T-helper 22 cell (primary cell): ENCODE measurements around the gene MAP3K1.
"Not testable (repeated sequence)": the region's sequence is repeated elsewhere in the genome, so short reads cannot be mapped to it uniquely, and the experiment has no call there.

Source experiments
- DNase-seq: peaks from one replicate; pipeline ENCODE4 v3.0.0-alpha.2; 2020; ENCODE audit warnings: low read depth

MAP3K1 gene

GRCh38 chr5:56816546-56817081 is 1.3 kb downstream of the MAP3K1 start:
- DNase-seq, result peak; percentile 56

GRCh38 chr5:56817263-56818014 is 2.1 kb downstream of the MAP3K1 start:
- DNase-seq, result no peak

- no peak for DNase-seq
These were observed 3.2 kb downstream of the MAP3K1 start for GRCh38 chr5:56818450-56819037.

GRCh38 chr5:56819060-56819881 is 3.9 kb downstream of the MAP3K1 start:
- no peak for DNase-seq

GRCh38 chr5:56821868-56822267 is 6.5 kb downstream of the MAP3K1 start:
- not testable (repeated sequence) for DNase-seq

- no peak for DNase-seq
These were observed 7.6 kb downstream of the MAP3K1 start for GRCh38 chr5:56822981-56823380.

- no peak for DNase-seq
These were observed 8.7 kb downstream of the MAP3K1 start for GRCh38 chr5:56824019-56824418.

GRCh38 chr5:56825222-56825824 is 10.0 kb downstream of the MAP3K1 start:
- DNase-seq, result no peak

GRCh38 chr5:56827049-56827448 is 11.7 kb downstream of the MAP3K1 start:
- DNase-seq, result no peak

GRCh38 chr5:56827924-56828323 is 12.6 kb downstream of the MAP3K1 start:
- DNase-seq, result no peak

- DNase-seq, result peak; percentile 76
These were observed 14.0 kb downstream of the MAP3K1 start for GRCh38 chr5:56829137-56829908.

- no peak for DNase-seq
These were observed 16.4 kb downstream of the MAP3K1 start for GRCh38 chr5:56831773-56832172.

- no peak for DNase-seq
These were observed 18.0 kb downstream of the MAP3K1 start for GRCh38 chr5:56833325-56833724.

GRCh38 chr5:56837381-56837780 is 22.0 kb downstream of the MAP3K1 start:
- DNase-seq, result no peak

- no peak for DNase-seq
These were observed 22.6 kb downstream of the MAP3K1 start for GRCh38 chr5:56837956-56838355.

GRCh38 chr5:56838409-56839039 is 23.2 kb downstream of the MAP3K1 start:
- DNase-seq, result no peak

GRCh38 chr5:56839062-56839461 is 23.7 kb downstream of the MAP3K1 start:
- DNase-seq, result no peak

- no peak for DNase-seq
These were observed 25.2 kb downstream of the MAP3K1 start for GRCh38 chr5:56840597-56840996.

GRCh38 chr5:56845277-56845676 is 29.9 kb downstream of the MAP3K1 start:
- no peak for DNase-seq

- no peak for DNase-seq
These were observed 30.6 kb downstream of the MAP3K1 start for GRCh38 chr5:56845904-56846480.

- DNase-seq, result no peak
These were observed 32.9 kb downstream of the MAP3K1 start for GRCh38 chr5:56848206-56848605.
